ENCODE measurements around the gene PTGIS.
"Not testable (repeated sequence)": the region's sequence is repeated elsewhere in the genome, so short reads cannot be mapped to it uniquely, and the experiment has no call there.

The PTGIS gene

GRCh38 chr20:49578436-49578835 is 10.5 kb upstream of the PTGIS start:
- DNase-seq: no peak

GRCh38 chr20:49575551-49576060 is 7.7 kb upstream of the PTGIS start:
- peak; percentile 4 for DNase-seq

- DNase-seq: no peak
These were observed 6.0 kb upstream of the PTGIS start for GRCh38 chr20:49573900-49574416.

GRCh38 chr20:49572857-49573256 is 4.9 kb upstream of the PTGIS start:
- no peak for DNase-seq

GRCh38 chr20:49571553-49571835 is 3.6 kb upstream of the PTGIS start:
- no peak for DNase-seq

GRCh38 chr20:49570828-49571552 is 3.1 kb upstream of the PTGIS start:
- DNase-seq: no peak

- no peak for DNase-seq
These were observed 2.4 kb upstream of the PTGIS start for GRCh38 chr20:49570161-49570827.

- DNase-seq: no peak
These were observed 1.6 kb upstream of the PTGIS start for GRCh38 chr20:49569411-49570115.

GRCh38 chr20:49568278-49569151 is 578 bp upstream of the PTGIS start:
- DNase-seq: no peak

- DNase-seq: no peak
These were observed 1.3 kb downstream of the PTGIS start for GRCh38 chr20:49566401-49567364.

- not testable (repeated sequence) for DNase-seq
These were observed 2.9 kb downstream of the PTGIS start for GRCh38 chr20:49564991-49565390.

GRCh38 chr20:49563015-49563980 is 4.6 kb downstream of the PTGIS start:
- no peak for DNase-seq

GRCh38 chr20:49562311-49563014 is 5.5 kb downstream of the PTGIS start:
- no peak for DNase-seq

GRCh38 chr20:49561806-49562205 is 6.1 kb downstream of the PTGIS start:
- DNase-seq: no peak

GRCh38 chr20:49561256-49561655 is 6.7 kb downstream of the PTGIS start:
- no peak for DNase-seq

- no peak for DNase-seq
These were observed 7.3 kb downstream of the PTGIS start for GRCh38 chr20:49560646-49561045.

GRCh38 chr20:49560186-49560585 is 7.8 kb downstream of the PTGIS start:
- no peak for DNase-seq

GRCh38 chr20:49559411-49560081 is 8.4 kb downstream of the PTGIS start:
- no peak for DNase-seq

GRCh38 chr20:49558826-49559225 is 9.1 kb downstream of the PTGIS start:
- DNase-seq: no peak
